AML-193 (cell line): Measurements from ENCODE around the gene OGT.
"Not testable (repeated sequence)": the region's sequence is repeated elsewhere in the genome, so short reads cannot be mapped to it uniquely, and the experiment has no call there.

ENCODE experiments used
- DNase-seq, 2 experiments: peaks; one replicate each; lab custom pipeline; 2025; lab: John Stamatoyannopoulos, UW

Gene OGT

DNA sequence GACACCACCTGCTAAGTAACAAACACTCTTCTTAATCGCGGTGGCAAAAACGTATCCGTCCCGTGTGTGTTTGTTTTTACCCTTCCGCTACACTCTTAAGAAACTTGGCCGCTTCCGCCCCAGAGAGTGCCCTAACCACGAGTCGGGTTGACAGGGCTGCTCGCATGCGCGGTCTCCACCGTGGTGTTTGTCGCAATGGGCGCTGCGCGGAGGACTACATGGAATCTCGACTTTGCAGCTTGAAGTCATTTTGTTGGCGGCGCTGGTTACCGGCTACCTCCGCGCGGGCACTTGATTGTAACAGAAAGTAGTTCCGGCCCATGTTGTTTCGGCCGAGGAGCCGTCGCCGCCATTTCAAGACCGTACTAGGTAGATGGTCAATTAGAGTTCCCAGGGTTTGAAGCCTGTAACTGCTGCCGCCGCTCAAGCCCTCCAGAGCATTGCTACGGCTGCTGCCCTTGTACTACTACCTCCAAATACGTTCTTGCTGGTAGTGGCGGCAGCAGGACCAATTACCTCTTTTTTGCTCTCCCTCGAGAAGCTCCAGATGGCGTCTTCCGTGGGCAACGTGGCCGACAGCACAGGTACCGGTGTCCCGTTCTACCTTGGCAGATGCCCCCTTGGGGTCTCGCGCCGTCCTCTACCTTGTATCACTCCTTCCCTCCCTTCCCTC is at the start of gene OGT:
Gene OGT (plus strand): TSS at position 352 of the 673 bp plus-strand sequence. CDS start 196 bp downstream, at position 548.
- DNase-seq, result peak; percentile 84 to 86

DNA sequence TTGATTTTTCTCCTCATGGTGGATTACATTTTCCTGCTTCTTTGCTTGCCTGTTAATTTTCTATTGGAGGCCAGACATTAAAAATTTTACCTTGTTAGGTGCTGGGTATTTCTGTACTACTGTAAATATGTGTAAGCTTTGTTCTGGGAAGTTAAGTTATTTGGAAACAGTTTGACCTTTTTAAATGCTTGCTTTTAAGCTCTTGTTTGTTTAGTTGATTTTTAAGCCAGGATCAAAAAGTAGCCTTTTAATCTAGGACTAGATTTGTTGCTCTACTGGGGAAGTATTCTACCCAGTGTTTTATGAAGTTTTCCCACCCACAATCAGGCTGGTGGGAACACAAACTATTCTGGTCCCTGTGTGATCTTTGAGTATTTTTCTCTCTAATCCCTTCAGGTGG is 45.1 kb upstream of the OGT start:
- DNase-seq, result no peak

DNA sequence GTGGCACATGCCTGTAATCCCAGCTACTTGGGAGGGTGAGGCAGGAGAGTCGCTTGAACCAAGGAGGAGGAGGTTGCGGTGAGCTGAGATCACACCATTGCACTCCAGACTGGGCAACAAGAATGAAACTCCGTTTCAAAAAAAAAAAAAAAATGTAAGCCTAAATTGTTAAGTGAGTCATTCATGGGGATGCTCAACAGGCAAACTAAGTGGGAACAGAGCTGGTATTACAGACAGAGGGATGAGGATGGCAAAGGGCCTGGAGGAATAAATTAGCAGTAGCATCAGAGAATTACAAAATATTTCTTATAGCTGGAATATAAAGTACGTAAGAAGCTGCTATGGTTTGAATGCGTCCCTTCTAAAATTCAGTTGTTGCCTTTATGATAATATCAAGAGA is 43.4 kb upstream of the OGT start:
- DNase-seq, result no peak

DNA sequence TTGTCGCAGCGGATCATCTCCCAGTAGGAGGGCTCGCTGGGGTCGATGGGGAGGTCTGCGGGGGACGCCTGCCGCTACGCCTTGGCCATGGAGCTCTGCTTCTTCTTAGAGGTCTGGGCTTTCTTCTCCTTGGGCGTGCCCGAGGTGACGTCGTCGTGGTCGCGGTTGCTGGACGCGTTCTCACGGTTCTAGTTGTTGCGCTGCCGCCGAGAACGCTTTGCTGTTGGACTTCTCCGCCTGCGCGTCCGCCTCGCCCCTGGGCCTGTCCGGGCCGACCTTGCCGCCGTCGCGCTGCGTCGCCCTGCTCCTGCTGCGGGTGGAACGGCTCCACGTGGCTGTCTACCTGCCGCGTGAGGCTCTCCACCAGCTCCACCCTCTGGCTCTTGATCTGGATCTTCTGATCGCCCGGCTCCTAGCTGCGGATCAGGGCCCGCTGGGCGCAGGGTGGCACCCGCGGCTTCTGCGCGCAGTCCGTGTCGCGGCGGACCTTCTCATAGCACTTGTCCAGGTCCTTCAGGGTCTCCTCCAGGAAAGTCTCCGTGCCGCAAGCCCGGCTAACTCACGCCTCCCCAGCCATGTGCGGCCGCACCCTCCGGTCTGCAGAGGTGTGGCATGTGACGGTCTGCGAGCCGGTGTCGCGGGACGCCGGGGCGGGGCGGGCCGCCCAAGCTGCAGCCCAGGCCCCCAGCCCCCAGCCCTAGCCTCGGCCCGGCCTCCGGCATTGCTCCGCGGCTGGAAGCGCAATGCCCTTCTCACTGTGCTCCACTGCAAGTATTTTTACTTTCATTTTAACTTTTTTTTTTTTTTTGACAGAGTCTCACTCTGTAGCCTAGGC is 40.5 kb upstream of the OGT start:
- DNase-seq, result no peak

DNA sequence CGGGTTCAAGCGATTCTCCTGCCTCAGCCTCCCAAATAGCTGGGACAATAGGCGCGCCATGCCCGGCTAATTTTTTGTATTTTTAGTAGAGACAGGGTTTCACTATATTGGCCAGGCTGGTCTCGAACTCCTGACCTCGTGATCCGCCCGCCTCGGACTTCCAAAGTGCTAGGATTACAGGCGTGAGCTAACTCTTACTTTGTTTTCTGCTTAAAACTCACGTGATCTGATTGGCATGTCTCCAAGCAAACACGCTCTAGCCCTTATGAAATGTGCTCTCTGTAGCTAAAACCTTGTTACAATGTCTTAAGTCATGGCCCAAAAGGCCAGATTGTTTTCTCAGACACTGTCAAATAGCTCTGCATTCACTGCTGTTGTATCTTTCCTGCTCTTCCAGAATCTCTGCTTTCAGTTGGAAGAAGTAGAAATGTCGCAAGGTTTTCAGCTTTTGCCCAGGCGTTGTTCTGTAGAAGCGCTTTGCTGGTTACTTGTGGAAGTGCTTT is 39.7 kb upstream of the OGT start:
- peak in 1 of 2 experiments; percentile 13 for DNase-seq

DNA sequence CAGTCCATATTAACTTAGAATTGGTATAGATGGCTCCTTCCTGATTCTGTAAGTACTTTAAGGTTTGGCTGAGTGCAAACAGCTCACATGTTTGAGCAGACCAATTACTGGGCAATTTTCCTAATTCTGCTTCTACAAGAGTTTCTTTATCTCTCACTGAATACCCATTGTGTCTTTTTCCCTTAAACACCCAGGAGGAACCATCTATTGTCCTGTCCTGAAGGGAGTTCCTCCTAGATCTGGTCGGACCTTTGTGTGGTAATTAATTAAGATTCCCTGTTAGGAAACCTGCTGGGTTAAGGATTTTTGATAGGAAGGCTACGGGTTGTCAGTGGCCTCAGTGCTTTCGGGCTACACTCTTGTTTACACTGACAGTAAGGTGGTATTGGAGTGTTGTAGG is 36.9 kb upstream of the OGT start:
- DNase-seq, result not testable (repeated sequence)

DNA sequence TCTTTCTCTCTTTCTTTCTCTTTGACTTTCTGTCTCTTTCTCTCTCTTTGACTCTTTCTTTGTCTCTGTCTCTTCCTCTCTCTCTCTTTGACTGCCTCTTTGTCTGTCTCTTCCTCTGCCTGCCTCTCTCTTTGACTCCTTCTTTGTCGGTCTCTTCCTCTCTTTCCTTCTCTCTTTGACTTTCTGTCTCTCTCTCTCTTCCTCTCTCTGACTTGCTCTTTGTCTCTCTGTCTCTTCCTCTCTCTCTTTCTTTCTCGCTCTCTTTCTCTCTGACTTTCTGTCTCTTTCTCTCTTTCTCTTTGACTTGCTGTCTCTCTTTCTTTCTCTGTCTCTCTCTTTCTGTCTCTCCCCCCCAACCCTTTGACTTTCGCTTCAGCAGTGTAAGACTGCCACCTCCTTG is 36.4 kb upstream of the OGT start:
- no peak for DNase-seq

DNA sequence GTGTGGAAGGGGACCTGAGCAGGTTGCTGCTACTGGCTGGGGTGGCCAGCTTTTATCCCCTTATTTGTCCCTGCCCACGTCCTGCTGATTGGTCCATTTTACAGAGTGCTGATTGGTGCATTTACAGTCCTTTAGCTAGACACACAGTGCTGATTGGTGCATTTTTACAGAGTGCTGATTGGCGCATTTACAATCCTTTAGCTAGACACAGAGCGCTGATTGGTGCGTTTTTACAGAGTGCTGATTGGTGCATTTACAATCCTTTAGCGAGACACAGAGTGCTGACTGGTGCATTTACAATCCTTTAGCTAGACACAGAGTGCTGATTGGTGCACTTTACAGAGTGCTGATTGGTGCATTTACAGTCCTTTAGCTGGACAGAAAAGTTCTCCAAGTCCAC is 30.8 kb upstream of the OGT start:
- DNase-seq, result not testable (repeated sequence)

DNA sequence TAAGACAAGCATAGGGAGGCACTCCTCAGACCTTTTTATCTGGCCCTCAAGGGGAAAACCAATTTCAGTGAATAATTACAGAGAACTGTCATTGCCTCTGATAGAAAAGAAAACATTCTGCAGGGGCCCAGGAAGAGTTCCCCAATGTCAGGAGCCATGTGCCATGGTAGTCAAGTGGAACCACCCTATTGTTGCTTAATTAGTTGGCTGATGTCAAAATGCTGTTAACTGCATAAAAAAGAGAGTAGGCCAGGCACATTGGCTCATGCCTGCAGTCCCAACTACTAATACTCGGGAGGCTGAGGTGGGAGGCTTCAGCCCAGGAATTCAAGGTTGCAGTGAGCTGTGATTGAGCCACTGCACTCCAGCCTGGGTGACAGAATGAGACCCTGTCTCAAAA is 28.6 kb upstream of the OGT start:
- DNase-seq, result no peak

DNA sequence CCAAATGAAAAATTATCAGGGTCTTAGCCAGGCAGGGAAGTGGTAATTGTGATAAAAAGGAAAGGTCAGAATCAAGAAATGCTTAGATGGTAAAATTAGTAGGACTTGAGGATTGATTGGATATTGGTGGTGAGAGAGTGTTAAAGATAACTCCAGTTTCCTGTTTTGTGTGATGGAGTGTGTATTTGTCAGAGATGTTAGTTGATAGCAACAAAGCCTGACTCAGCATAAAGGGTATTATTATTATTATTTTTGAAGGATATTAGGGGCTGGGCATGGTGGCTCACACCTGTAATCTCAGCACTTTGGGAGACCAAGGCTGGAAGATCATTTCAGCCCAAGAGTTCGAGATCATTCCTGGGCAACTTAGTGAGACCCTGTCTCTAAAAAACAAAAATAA is 23.6 kb upstream of the OGT start:
- DNase-seq, result no peak

DNA sequence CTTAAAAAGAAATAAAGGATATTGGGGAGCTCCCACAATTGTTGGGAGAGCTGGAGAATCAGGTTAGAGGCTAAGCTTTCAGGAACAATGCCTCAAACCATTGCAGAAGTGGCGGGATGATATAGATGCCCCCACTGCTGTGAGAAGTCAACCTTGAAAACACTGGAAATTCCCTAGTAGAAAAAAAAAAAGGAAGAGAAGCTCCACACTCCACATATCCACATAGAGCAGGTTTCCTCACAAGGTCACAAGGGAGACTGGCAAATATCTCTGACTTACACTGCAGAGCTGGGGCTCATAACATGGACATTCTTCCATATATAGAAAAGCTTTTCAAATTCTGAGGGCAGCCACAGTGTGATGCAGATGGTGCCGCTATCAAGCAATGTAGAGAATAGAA is 22.7 kb upstream of the OGT start:
- no peak for DNase-seq

DNA sequence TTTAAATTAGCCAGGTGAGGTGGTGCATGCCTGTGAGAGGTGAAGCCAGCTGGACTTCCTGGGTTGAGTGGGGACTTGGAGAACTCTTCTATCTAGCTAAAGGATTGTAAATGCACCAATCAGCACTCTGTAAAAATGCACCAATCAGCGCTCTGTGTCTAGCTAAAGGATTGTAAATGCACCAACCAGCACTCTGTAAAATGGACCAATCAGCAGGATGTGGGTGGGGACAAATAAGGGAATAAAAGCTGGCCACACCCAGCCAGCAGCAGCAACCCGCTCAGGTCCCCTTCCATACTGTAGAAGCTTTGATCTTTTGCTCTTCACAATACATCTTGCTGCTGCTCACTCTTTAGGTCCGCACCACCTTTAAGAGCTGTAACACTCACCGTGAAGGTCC is 19.2 kb upstream of the OGT start:
- not testable (repeated sequence) for DNase-seq

DNA sequence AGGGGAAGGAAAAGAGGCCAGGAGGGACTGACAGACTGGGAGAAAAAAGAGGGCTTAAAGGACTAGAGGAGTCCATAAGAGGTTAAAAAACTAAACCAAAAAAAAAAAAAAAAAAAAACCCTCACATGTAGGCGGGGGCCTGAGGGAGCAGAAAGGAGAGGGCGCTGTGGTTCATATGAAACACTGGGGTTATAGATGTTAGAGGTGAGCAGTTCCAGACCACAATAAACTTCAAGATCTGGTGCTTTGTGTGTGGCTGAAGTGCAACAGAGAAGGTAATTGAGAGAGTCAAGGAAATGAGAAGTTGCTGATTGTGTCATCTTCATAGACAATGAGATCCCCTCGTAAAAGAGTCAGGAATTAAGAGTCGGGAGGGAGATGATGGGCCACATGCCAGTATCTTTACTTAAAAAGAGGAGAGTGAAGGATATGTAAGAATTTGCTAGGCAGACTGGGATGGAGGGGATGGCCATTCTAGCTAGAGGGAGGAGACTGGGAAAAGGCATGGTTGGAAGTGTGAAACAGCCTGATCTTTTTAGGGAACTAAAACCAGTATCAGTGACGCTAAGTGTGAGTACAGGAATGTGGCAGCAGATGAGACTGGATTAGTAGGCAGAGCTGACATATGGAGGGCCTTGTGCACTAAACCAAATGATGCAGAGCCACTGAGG is 18.4 kb upstream of the OGT start:
- no peak for DNase-seq

DNA sequence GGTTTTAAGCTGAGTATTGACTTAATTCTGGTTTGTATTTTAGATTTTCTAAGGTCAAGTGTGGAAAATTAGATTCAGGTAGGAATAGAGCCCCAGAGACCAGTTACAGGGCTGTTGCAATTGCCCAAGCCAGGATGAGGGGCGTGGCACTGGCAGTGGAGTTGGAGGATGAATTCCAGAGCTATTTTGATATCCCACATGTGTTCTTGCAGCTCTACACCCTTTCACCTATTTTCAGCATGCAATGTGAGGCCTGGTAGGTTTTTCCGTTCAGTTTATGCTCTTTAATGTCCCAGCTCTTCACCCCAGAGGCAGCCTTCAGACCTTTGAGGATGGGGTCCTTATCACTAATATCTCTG is 17.9 kb upstream of the OGT start:
- DNase-seq, result no peak

DNA sequence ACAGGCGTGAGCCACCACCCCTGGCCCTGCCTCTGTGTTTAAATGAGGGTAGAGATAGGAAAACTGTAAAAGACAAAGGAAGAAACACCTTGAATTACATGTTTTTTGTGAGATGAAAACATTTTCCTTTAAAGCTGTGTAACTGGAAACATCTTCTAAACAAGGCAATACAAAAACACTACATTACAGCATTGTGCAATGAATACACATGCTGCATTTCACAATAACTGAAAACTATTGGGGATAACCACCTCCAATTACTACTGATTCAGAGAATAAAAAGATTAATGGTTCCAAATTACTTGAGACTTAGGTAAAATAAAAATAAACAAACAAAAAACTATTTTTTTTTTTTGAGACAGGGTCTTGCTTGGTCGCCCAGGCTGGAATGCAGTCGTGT is 7.6 kb upstream of the OGT start:
- peak; percentile 1 to 6 for DNase-seq

DNA sequence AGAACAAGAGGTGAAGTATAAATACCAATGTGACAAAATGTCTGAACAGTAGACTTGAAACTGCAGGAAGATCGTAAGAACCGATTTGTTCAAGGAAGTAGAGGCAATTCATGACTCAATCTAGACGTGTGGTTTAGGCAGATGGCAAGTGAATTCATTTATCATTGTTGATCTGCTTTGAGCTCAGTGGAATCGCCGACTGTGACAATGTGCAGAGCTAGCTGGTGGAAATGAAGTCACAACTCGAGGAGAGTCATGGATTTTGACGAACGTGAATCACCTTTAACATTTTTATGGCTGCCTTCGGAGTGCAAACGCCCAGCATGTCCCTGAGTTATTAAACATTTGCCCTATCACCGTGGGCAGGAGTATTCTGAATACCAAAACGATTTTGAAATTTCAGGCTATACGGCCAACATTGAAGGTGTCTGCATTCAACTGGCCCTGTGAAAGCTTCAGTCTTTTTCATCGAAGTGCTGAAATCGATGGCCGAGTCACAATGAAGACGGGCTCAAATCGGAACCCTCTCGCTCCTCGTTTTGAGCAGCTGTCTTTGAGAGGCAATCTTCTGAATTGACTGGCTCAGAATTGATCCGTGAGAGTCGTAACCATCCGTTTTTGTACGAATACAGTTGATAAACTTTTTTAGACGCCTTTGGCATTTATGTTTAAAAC is 689 bp upstream of the OGT start:
- peak in 1 of 2 experiments; percentile 25 for DNase-seq

DNA sequence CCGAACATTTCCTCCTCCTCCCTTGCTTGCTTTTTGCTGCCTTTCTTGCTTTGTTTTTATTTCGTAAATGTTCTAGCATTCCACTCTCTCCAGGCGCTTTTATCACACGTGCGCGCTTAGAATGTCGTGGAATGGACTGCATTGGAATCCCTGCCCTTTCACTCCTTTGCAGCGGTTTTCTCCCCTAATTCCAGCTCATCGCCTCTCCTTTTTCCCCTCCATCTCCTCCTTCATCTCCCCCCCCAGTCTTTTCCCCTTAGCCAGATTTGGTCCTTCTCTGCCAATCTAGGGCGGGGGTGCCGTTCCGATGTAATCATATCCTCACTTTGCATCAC is 579 bp downstream of the OGT start:
- DNase-seq, result no peak

DNA sequence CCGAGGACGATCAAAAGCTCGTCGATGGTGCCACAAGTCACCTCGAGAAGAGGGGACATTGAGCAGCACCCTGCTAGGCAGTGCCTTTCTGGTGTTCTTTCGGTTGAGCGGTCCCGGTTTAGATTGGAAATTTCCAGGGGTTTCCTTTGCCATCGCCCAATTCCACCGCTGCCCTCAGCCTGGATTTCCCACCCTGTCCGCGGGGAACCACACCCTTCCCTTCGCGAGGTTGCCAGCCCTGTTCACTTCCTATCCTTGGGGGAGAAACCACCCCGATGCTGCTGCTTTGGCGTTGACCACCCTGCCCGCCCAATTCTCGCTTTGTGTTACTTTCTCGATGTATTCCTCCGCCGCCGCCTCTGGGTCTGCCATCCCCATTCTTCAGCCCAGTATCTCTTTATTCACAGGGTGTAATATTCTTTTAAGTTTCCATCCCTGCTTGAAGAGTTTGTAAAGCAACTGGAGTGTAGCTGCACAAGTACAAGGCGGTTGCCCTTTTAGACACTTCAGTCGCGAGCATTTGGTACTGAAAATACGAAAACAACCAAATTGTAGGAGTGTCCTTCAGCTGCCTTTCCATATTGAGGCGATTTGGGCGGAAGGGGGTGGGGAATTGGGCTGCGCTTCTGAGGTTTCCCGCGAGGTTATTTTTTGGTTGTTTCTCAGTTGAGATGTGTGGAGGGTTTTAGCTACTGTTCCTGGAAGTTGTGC is 1.1 kb downstream of the OGT start:
- DNase-seq, result peak; percentile 5 to 11

DNA sequence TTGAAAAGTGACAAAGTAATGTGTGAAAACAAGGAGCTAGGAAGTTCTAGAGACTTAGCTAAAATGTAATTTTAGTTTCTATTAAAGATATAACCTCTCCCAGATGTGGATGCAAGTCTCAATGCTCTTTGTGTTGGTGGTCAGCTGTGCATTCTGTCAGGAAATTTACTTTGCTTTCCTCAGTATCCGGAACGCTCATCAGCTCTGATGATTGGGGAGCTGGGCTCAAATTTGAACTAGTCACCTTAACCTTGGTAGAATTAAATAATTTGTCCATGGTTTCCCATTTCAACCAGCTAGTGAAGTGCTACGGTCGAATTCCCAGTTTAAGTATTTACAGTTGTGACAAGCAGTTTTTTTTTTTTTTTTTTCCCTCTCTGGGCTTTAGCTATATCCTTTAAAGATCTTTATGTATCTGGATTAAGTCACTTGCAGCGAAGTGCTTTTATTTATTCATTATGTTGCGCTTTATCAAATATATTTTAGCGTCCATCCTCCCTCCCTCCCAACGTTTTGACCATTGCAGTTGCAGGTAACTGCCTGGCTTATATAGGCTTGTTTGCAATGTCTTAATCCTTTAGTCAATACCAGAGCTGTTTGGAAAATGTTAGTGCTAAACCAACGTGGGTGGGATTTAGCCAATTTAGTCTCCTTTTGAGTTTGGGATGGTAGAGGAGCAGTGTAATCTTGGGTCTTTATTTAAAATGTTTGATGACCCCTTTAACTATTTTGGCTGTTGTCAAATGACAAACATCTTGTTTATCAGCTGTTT is 2.1 kb downstream of the OGT start:
- no peak for DNase-seq

DNA sequence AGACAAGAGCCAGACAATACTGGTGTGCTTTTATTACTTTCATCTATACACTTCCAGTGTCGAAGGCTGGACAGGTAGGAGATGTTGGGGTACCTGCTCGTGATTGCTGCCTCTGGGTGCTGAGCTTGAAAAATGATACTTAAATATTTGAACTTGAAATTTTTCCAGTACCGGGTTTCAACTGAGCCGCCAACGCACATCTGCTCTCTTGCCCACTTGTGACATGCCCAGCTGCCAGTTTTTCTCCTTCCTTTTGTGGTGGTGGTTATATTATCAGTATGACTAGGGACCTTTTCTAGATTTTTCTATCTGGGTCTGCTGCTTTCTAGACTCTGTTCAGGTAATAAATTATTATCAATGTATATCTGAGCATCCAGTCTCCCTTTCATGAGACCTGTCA is 3.4 kb downstream of the OGT start:
- DNase-seq, result no peak

DNA sequence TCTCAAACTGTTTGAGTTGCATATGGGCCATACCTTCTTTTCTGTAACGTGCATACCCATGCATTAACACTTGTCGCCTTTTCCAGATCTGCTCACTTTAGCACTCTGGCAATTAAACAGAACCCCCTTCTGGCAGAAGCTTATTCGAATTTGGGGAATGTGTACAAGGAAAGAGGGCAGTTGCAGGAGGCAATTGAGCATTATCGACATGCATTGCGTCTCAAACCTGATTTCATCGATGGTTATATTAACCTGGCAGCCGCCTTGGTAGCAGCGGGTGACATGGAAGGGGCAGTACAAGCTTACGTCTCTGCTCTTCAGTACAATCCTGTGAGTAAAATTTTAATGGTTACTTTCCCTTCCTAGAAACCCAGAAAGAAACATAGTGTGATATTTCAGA is 4.8 kb downstream of the OGT start:
- no peak for DNase-seq
